Neuronal stem cell (in vitro differentiated cells): ENCODE results near the gene IGF1R.

Source experiments
- DNase-seq: peaks from one replicate; pipeline ENCODE4 v3.0.0-alpha.2; 2013; ENCODE audit warnings: low spot score
- H2AFZ ChIP-seq: one replicate; pipeline ENCODE4 v1.6.1; 2013; ENCODE audit warnings: mild to moderate bottlenecking, low read length, inconsistent platforms
- H2AK5ac ChIP-seq: 2 replicates; pipeline ENCODE4 v1.6.1; 2013; ENCODE audit warnings: low read depth, mild to moderate bottlenecking, inconsistent platforms, low read length, moderate library complexity, mixed read lengths
- H2BK120ac ChIP-seq: 2 replicates; pipeline ENCODE4 v1.6.1; 2013; ENCODE audit warnings: low read depth, mild to moderate bottlenecking, inconsistent platforms, low read length, moderate library complexity, mixed read lengths
- H2BK12ac ChIP-seq: one replicate; pipeline ENCODE4 v1.6.1; 2013; ENCODE audit warnings: low read length, inconsistent platforms
- H2BK15ac ChIP-seq: 2 replicates; pipeline ENCODE4 v1.6.1; 2013; ENCODE audit warnings: mild to moderate bottlenecking, low read length, inconsistent platforms, mixed read lengths
- H2BK5ac ChIP-seq: one replicate; pipeline ENCODE4 v1.6.1; 2013; ENCODE audit warnings: inconsistent platforms, mild to moderate bottlenecking, low read length, moderate library complexity
- H3K14ac ChIP-seq: one replicate; pipeline ENCODE4 v1.6.1; 2013; ENCODE audit warnings: low read length, inconsistent platforms
- H3K18ac ChIP-seq: 2 replicates; pipeline ENCODE4 v1.6.1; 2013; ENCODE audit warnings: low read length, inconsistent platforms
- H3K23ac ChIP-seq: 2 replicates; pipeline ENCODE4 v1.6.1; 2013; ENCODE audit warnings: low read depth, mild to moderate bottlenecking, mixed read lengths, low read length, inconsistent platforms; ENCODE audit not compliant: poor library complexity
- H3K27ac ChIP-seq: replicated peaks from 3 replicates; pipeline ENCODE4 v1.5.1; 2013; ENCODE audit warnings: low read length, inconsistent platforms
- H3K27me3 ChIP-seq, 3 experiments: 2 replicates each; pipeline ENCODE4 v1.6.1; 2013; ENCODE audit warnings: low read length in 3 of 3, mild to moderate bottlenecking in 2 of 3, inconsistent platforms in 1 of 3, low read depth in 1 of 3, mixed read lengths in 1 of 3, moderate library complexity in 1 of 3; ENCODE audit not compliant: control insufficient read depth in 3 of 3, insufficient read depth in 3 of 3
- H3K36me3 ChIP-seq, 2 donors: replicated peaks in 1 of 2; 2 replicates each; pipeline ENCODE4 v1.6.1; 2013; ENCODE audit warnings: low read length in 2 of 2; ENCODE audit not compliant: control insufficient read depth in 2 of 2, insufficient read depth in 2 of 2
- H3K4ac ChIP-seq: 2 replicates; pipeline ENCODE4 v1.6.1; 2013; ENCODE audit warnings: inconsistent platforms, mild to moderate bottlenecking, low read length, moderate library complexity
- H3K4me1 ChIP-seq, 2 donors: 1 replicate in 1 of 2; 2 replicates in 1 of 2; pipeline ENCODE4 v1.6.1; 2013; ENCODE audit warnings: low read length in 2 of 2, low read depth in 1 of 2; ENCODE audit not compliant: control insufficient read depth in 2 of 2, insufficient read depth in 1 of 2
- H3K4me2 ChIP-seq: one replicate; pipeline ENCODE4 v1.6.1; 2013; ENCODE audit warnings: mild to moderate bottlenecking, low read length, inconsistent platforms; ENCODE audit not compliant: insufficient read depth, poor library complexity, severe bottlenecking
- H3K4me3 ChIP-seq, 2 donors: 2 replicates each; pipeline ENCODE4 v1.5.1; 2013; ENCODE audit warnings: low read length in 2 of 2, mild to moderate bottlenecking in 2 of 2, inconsistent platforms in 1 of 2, moderate library complexity in 1 of 2
- H3K79me1 ChIP-seq: one replicate; pipeline ENCODE4 v1.6.1; 2013; ENCODE audit warnings: low read depth, mild to moderate bottlenecking, inconsistent platforms, low read length, moderate library complexity
- H3K9ac ChIP-seq: one replicate; pipeline ENCODE4 v1.6.1; 2013; ENCODE audit warnings: mild to moderate bottlenecking, low read depth, low read length, inconsistent platforms; ENCODE audit not compliant: poor library complexity
- H3K9me3 ChIP-seq, 2 donors: replicated peaks in 1 of 2; 2 replicates each; pipeline versions ENCODE3 to v1.6.1; 2013; ENCODE audit warnings: low read length in 2 of 2, mild to moderate bottlenecking in 2 of 2, inconsistent platforms in 1 of 2, low read depth in 1 of 2, mixed read lengths in 1 of 2, moderate library complexity in 1 of 2; ENCODE audit not compliant: control insufficient read depth in 2 of 2, insufficient read depth in 1 of 2
- H4K8ac ChIP-seq: one replicate; pipeline ENCODE4 v1.6.1; 2013; ENCODE audit warnings: low read depth, mild to moderate bottlenecking, inconsistent platforms, low read length, moderate library complexity
- H4K91ac ChIP-seq: one replicate; pipeline ENCODE4 v1.6.1; 2013; ENCODE audit warnings: low read length, low read depth, mild to moderate bottlenecking, inconsistent platforms; ENCODE audit not compliant: poor library complexity
- WGBS, 2 donors: extraction: QIAGEN DNeasy Blood & Tissue Kit; methylation state at CpG; one replicate each; pipeline ENCODE4 v1.1.7; 2013; ENCODE audit warnings: missing lambda C conversion rate in 2 of 2, mixed read lengths in 1 of 2; ENCODE audit not compliant: insufficient read length in 2 of 2, insufficient replicate concordance in 1 of 2; ENCODE audit errors: extremely low coverage in 2 of 2; 5-methylcytosine and 5-hydroxymethylcytosine counted together

Gene IGF1R

GRCh38 chr15:98753726-98754656, 105.7 kb downstream of the IGF1R start:
- H3K4me3 ChIP-seq, result no peak overlapping the region
- H2AFZ ChIP-seq, result no peak overlapping the region
- no peak overlapping the region for H4K91ac ChIP-seq
- H3K18ac ChIP-seq, result peak overlapping the region; percentile 20
- H3K36me3 ChIP-seq, result no peaks in the 10 kb centered on the region
- no peak overlapping the region for H2BK12ac ChIP-seq
- WGBS, 2 donors, result no CpG with 5 or more reads among the region's 8 CpGs
- H3K27me3 ChIP-seq, result no peaks in the 10 kb centered on the region
- H3K14ac ChIP-seq, result no peak overlapping the region
- H3K23ac ChIP-seq, result no peak overlapping the region
- H3K9ac ChIP-seq, result no peak overlapping the region
- no peak overlapping the region for H2BK5ac ChIP-seq
- H2AK5ac ChIP-seq, result no peak overlapping the region
- peak; percentile 46 for DNase-seq
- H2BK120ac ChIP-seq, result no peak overlapping the region
- peaks cover 7 to 10% of the 10 kb centered on the region in 2 donors for H3K4me1 ChIP-seq
- peaks cover 9% of the 10 kb centered on the region for H3K79me1 ChIP-seq
- no peak overlapping the region for H2BK15ac ChIP-seq
- H3K4ac ChIP-seq, result no peak overlapping the region
- no peak overlapping the region for H4K8ac ChIP-seq
- H3K27ac ChIP-seq, result peak overlapping the region; percentile 91
- H3K9me3 ChIP-seq, result no peaks in the 10 kb centered on the region
- H3K4me2 ChIP-seq, result peak overlapping the region; percentile 38

GRCh38 chr15:98754657-98755022, 106.3 kb downstream of the IGF1R start:
- Histone ChIP-seq H2BK120ac (no peak overlapping the region), H3K4me1 (peaks cover 7 to 10% of the 10 kb centered on the region in 2 donors), H3K36me3 (no peaks in the 10 kb centered on the region), H3K27me3 (no peaks in the 10 kb centered on the region), H3K27ac (peak overlapping the region; percentile 91), H3K4me3 (no peak overlapping the region), H3K79me1 (peaks cover 9% of the 10 kb centered on the region), H3K4ac (no peak overlapping the region), H3K18ac (no peak overlapping the region), H3K4me2 (peak overlapping the region; percentile 38), H4K8ac (no peak overlapping the region), H3K14ac (no peak overlapping the region), H2BK5ac (no peak overlapping the region), H2AK5ac (no peak overlapping the region), H2BK15ac (no peak overlapping the region), H3K23ac (no peak overlapping the region), H2BK12ac (no peak overlapping the region), H2AFZ (no peak overlapping the region), H4K91ac (no peak overlapping the region), H3K9ac (no peak overlapping the region), H3K9me3 (no peaks in the 10 kb centered on the region)
- no CpG with 5 or more reads among the region's 3 CpGs for WGBS, 2 donors
- no peak for DNase-seq

GRCh38 chr15:98755138-98755537, 106.8 kb downstream of the IGF1R start:
- H2BK12ac ChIP-seq, result no peak overlapping the region
- no peak for DNase-seq
- no peak overlapping the region for H3K23ac ChIP-seq
- peaks cover 9% of the 10 kb centered on the region for H3K79me1 ChIP-seq
- no peaks in the 10 kb centered on the region for H3K36me3 ChIP-seq
- H2BK120ac ChIP-seq, result no peak overlapping the region
- H2BK5ac ChIP-seq, result no peak overlapping the region
- no peak overlapping the region for H3K9ac ChIP-seq
- WGBS, 2 donors, result no CpG with 5 or more reads among the region's 7 CpGs
- no peak overlapping the region for H3K27ac ChIP-seq
- H3K4ac ChIP-seq, result no peak overlapping the region
- H2AFZ ChIP-seq, result no peak overlapping the region
- no peak overlapping the region for H3K14ac ChIP-seq
- H3K27me3 ChIP-seq, result no peaks in the 10 kb centered on the region
- peaks cover 7 to 10% of the 10 kb centered on the region in 2 donors for H3K4me1 ChIP-seq
- H4K91ac ChIP-seq, result no peak overlapping the region
- no peak overlapping the region for H4K8ac ChIP-seq
- H3K18ac ChIP-seq, result no peak overlapping the region
- no peaks in the 10 kb centered on the region for H3K9me3 ChIP-seq
- H3K4me2 ChIP-seq, result no peak overlapping the region
- H2BK15ac ChIP-seq, result no peak overlapping the region
- no peak overlapping the region for H3K4me3 ChIP-seq
- H2AK5ac ChIP-seq, result no peak overlapping the region

GRCh38 chr15:98755781-98756180, 107.4 kb downstream of the IGF1R start:
- DNase-seq, result no peak
- H2BK120ac ChIP-seq, result no peak overlapping the region
- H3K27ac ChIP-seq, result no peak overlapping the region
- H3K9me3 ChIP-seq, result no peaks in the 10 kb centered on the region
- no peak overlapping the region for H4K91ac ChIP-seq
- H3K18ac ChIP-seq, result no peak overlapping the region
- no peak overlapping the region for H3K4me3 ChIP-seq
- H2BK12ac ChIP-seq, result no peak overlapping the region
- H3K23ac ChIP-seq, result no peak overlapping the region
- no CpG with 5 or more reads among the region's 2 CpGs for WGBS, 2 donors
- H3K27me3 ChIP-seq, result no peaks in the 10 kb centered on the region
- H4K8ac ChIP-seq, result no peak overlapping the region
- H3K4me2 ChIP-seq, result no peak overlapping the region
- H3K14ac ChIP-seq, result no peak overlapping the region
- H2AK5ac ChIP-seq, result no peak overlapping the region
- no peak overlapping the region for H3K4ac ChIP-seq
- H3K79me1 ChIP-seq, result peaks cover 8% of the 10 kb centered on the region
- H3K4me1 ChIP-seq, result peaks cover 7 to 10% of the 10 kb centered on the region in 2 donors
- H3K9ac ChIP-seq, result no peak overlapping the region
- no peak overlapping the region for H2BK15ac ChIP-seq
- H2BK5ac ChIP-seq, result no peak overlapping the region
- no peaks in the 10 kb centered on the region for H3K36me3 ChIP-seq
- no peak overlapping the region for H2AFZ ChIP-seq
